Upper lobe of left lung (tissue), 4 donors: ENCODE data around the gene GYPE.
"Not testable (repeated sequence)": the region's sequence is repeated elsewhere in the genome, so short reads cannot be mapped to it uniquely, and the experiment has no call there.

Experiments used
- CTCF ChIP-seq, 6 experiments: fragments of 450-650 bp in 4 of 6; fragments of 200-600 bp in 2 of 6; sonication (generic) in 2 of 6; IDR thresholded peaks; one replicate each; pipeline ENCODE4 v1.5.1; 2016 to 2019; ENCODE audit warnings: antibody characterized with exemption in 6 of 6
- POLR2A ChIP-seq, 4 donors: fragments of 450-650 bp; IDR thresholded peaks; one replicate each; pipeline ENCODE4 v1.5.1; 2016 to 2017; ENCODE audit warnings: antibody characterized with exemption in 4 of 4, mild to moderate bottlenecking in 2 of 4
- POLR2AphosphoS5 ChIP-seq, 2 donors: sonication (generic); formaldehyde crosslinking; IDR thresholded peaks; one replicate each; pipeline ENCODE4 v1.5.1; 2017; ENCODE audit warnings: antibody characterized with exemption in 2 of 2

GRCh38 chr4:143907811-143908210, 2.5 kb upstream of the GYPE start:
- not testable (repeated sequence) for TF ChIP-seq POLR2A, POLR2AphosphoS5 (IDR thresholded peaks at IDR 0.05)
- TF ChIP-seq CTCF (IDR thresholded peaks at IDR 0.05), result peak in 1 of 6 experiments; percentile 16
